GM12872 (cell line): ENCODE results near the gene CDR2L.

ENCODE experiments used
- CTCF ChIP-seq: IDR thresholded peaks from 3 replicates; pipeline ENCODE4 v1.5.1; 2011; ENCODE audit warnings: low read depth, mild to moderate bottlenecking, low read length, moderate library complexity; ENCODE audit not compliant: insufficient read depth

Gene CDR2L

GRCh38 chr17:74971069-74971841, 16.2 kb upstream of the CDR2L start:
- no peak for TF ChIP-seq CTCF

- no peak for TF ChIP-seq CTCF
Measured at GRCh38 chr17:74971842-74972106, 15.7 kb upstream of the CDR2L start.

GRCh38 chr17:74972107-74972972, 15.1 kb upstream of the CDR2L start, which contains the start of gene HID1:
HID1 (minus strand) TSS chr17:74972759; CDS start chr17:74972656, 103 bp downstream.
- no peak for TF ChIP-seq CTCF

GRCh38 chr17:74972973-74973328, 14.5 kb upstream of the CDR2L start:
- TF ChIP-seq CTCF: no peak

GRCh38 chr17:74975943-74976342, 11.5 kb upstream of the CDR2L start:
- TF ChIP-seq CTCF: no peak

- TF ChIP-seq CTCF: no peak
Measured at GRCh38 chr17:74977802-74978201, 9.6 kb upstream of the CDR2L start.

- no peak for TF ChIP-seq CTCF
Measured at GRCh38 chr17:74978240-74978639, 9.2 kb upstream of the CDR2L start.
